Liver (tissue), 9 donors: ENCODE results near the gene RCAN2. TPM values are rescaled to one million over a fixed set of nuclear protein-coding genes. Genes with fewer than 3 reads are reported as not detected.

Source experiments
- DNase-seq: peaks from one replicate; pipeline ENCODE4 v3.0.0-alpha.2; 2017; ENCODE audit warnings: low spot score
- H3K27ac ChIP-seq, 2 donors: one replicate each; pipeline ENCODE4 v1.7.0; 2013; ENCODE audit warnings: inconsistent platforms in 2 of 2, low read length in 2 of 2, control low read depth in 1 of 2, low read depth in 1 of 2, mild to moderate bottlenecking in 1 of 2
- H3K27me3 ChIP-seq, 4 donors: one replicate each; pipeline versions ENCODE4 v1.6.1 to v1.7.0; 2013; ENCODE audit warnings: low read length in 3 of 4, inconsistent platforms in 1 of 4, mild to moderate bottlenecking in 1 of 4, moderate library complexity in 1 of 4; ENCODE audit not compliant: control insufficient read depth in 4 of 4, insufficient read depth in 4 of 4
- H3K36me3 ChIP-seq, 4 donors: one replicate each; pipeline versions ENCODE4 v1.6.1 to v1.7.0; 2013; ENCODE audit warnings: low read length in 3 of 4, mild to moderate bottlenecking in 3 of 4, low read depth in 1 of 4, moderate library complexity in 1 of 4; ENCODE audit not compliant: control insufficient read depth in 4 of 4, insufficient read depth in 3 of 4
- H3K4me1 ChIP-seq, 4 donors: one replicate each; pipeline versions ENCODE4 v1.6.1 to v1.7.0; 2013; ENCODE audit warnings: low read length in 3 of 4, mild to moderate bottlenecking in 3 of 4, moderate library complexity in 1 of 4; ENCODE audit not compliant: control insufficient read depth in 4 of 4, insufficient read depth in 4 of 4
- H3K4me3 ChIP-seq, 3 donors: one replicate each; pipeline versions ENCODE4 v1.6.1 to v1.7.0; 2013; ENCODE audit warnings: low read length in 3 of 3, control low read depth in 1 of 3, low read depth in 1 of 3, mild to moderate bottlenecking in 1 of 3
- H3K9ac ChIP-seq, 2 donors: one replicate each; pipeline ENCODE4 v1.7.0; 2013; ENCODE audit warnings: low read length in 2 of 2, mild to moderate bottlenecking in 2 of 2, moderate library complexity in 2 of 2, control low read depth in 1 of 2, low read depth in 1 of 2
- H3K9me3 ChIP-seq, 4 donors: one replicate each; pipeline versions ENCODE4 v1.6.1 to v1.7.0; 2013; ENCODE audit warnings: low read length in 3 of 4; ENCODE audit not compliant: control insufficient read depth in 4 of 4
- EGR1 ChIP-seq, 2 donors: IDR thresholded peaks; 2 replicates each; pipeline ENCODE4 v1.6.1; 2016 to 2018; ENCODE audit warnings: antibody characterized with exemption in 2 of 2, low read depth in 2 of 2
- FOXA2 ChIP-seq: IDR thresholded peaks from 2 replicates; pipeline ENCODE4 v1.6.1; 2016; ENCODE audit warnings: antibody characterized with exemption
- GABPA ChIP-seq, 2 donors: IDR thresholded peaks in 1 of 2; conservative IDR thresholded peaks in 1 of 2; 2 replicates each; pipeline ENCODE4 v1.6.1; 2016; ENCODE audit warnings: antibody characterized with exemption in 2 of 2, mild to moderate bottlenecking in 1 of 2, moderate library complexity in 1 of 2
- HNF4G ChIP-seq: IDR thresholded peaks from 2 replicates; pipeline ENCODE4 v1.6.1; 2016; ENCODE audit warnings: antibody characterized with exemption
- NR2F2 ChIP-seq: IDR thresholded peaks from 2 replicates; pipeline ENCODE4 v1.6.1; 2016; ENCODE audit warnings: antibody characterized with exemption
- RAD21 ChIP-seq, 2 donors: IDR thresholded peaks; 2 replicates each; pipeline ENCODE4 v1.6.1; 2016; ENCODE audit warnings: antibody characterized with exemption in 2 of 2, mild to moderate bottlenecking in 2 of 2
- RXRA ChIP-seq, 2 donors: IDR thresholded peaks; 2 replicates each; pipeline ENCODE4 v1.6.1; 2017 to 2018; ENCODE audit warnings: antibody characterized with exemption in 2 of 2, mild to moderate bottlenecking in 1 of 2
- SP1 ChIP-seq: IDR thresholded peaks from 2 replicates; pipeline ENCODE4 v1.6.1; 2018; ENCODE audit warnings: antibody characterized with exemption, mild to moderate bottlenecking
- TAF1 ChIP-seq: conservative IDR thresholded peaks from 2 replicates; pipeline ENCODE4 v1.6.1; 2016; ENCODE audit warnings: antibody characterized with exemption, mild to moderate bottlenecking
- YY1 ChIP-seq: IDR thresholded peaks from 2 replicates; pipeline ENCODE4 v1.6.1; 2016; ENCODE audit warnings: antibody characterized with exemption, mild to moderate bottlenecking
- WGBS: extraction: QIAGEN DNeasy Blood & Tissue Kit; methylation state at CpG from one replicate; pipeline ENCODE4 v1.1.7; 2013; 5-methylcytosine and 5-hydroxymethylcytosine counted together
- polyA plus RNA-seq, 2 donors: library from polyadenylated mRNA; stranded (reverse) in 1 of 2; unstranded in 1 of 2; fragments of 200-250 nt in 1 of 2; fragments of >200 nt in 1 of 2; fragmentation: Nextera tagmentation in 1 of 2; extraction: Ambion mirVana in 1 of 2; gene quantifications; one replicate each; pipeline versions ENCODE4 v1.2.1 to v1.2.3, GENCODE V29; 2013 to 2015
- total RNA-seq, 2 donors: library from RNA; depleted of rRNA; stranded (reverse); fragments of >200 nt; gene quantifications; one replicate each; pipeline ENCODE4 v1.2.3, GENCODE V29; 2014
- TF ChIP-seq, protein P1 (sequence below): IDR thresholded peaks from 2 replicates; pipeline ENCODE4 v1.6.1; 2016; ENCODE audit warnings: antibody characterized with exemption
- TF ChIP-seq, protein P2 (sequence below): fragments of 150-350 bp; IDR thresholded peaks from 2 replicates; pipeline ENCODE4 v1.5.1; 2017; ENCODE audit warnings: improper control_type of control experiment, low read depth, low read length; ENCODE audit not compliant: missing input control
- TF ChIP-seq, protein P3 (sequence below): IDR thresholded peaks from 2 replicates; pipeline ENCODE4 v1.6.1; 2016; ENCODE audit warnings: antibody characterized with exemption, mild to moderate bottlenecking
- TF ChIP-seq, protein P4 (sequence below): IDR thresholded peaks from 2 replicates; pipeline ENCODE4 v1.6.1; 2016; ENCODE audit warnings: antibody characterized with exemption
- TF ChIP-seq, protein P5 (sequence below): IDR thresholded peaks from 2 replicates; pipeline ENCODE4 v1.6.1; 2016; ENCODE audit warnings: antibody characterized with exemption
- donor health status: healthy.
- donor health status: healthy.
- donor health status: healthy.
- donor health status: healthy.
- donor health status: healthy.

Gene RCAN2
- total and polyA plus RNA-seq, 4 donors: 0.19 to 8.2 (median 2.4) TPM

DNA sequence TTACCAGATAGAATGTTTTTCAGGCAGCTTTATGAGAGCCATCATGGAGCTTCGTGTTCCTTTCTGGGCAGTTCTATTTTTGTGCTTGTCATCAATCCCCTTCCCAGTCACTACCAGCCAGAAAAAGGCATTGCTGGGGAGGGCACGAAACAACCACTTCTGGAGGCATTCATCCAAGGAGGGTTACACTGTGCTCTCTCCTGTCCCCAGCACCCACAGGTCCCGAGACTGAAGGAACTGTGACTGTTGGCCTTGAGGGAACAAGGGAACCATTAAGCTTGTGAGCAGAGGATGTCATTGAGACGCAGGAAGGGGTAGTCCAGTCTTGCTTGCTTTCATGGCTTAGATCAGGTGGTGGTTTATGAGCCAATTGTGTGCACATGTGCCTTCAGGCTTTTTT lies 300.4 kb downstream of the RCAN2 start:
- Histone ChIP-seq H3K36me3 (no peaks in the 10 kb centered on the region), H3K4me1 (no peaks in the 10 kb centered on the region), H3K9me3 (no peaks in the 10 kb centered on the region), H3K4me3 (no peak overlapping the region), H3K27ac (no peak overlapping the region), H3K9ac (no peak overlapping the region), H3K27me3 (no peaks in the 10 kb centered on the region)
- TF ChIP-seq EGR1 (IDR thresholded peaks at IDR 0.05; ENCODE audit: low read depth in 2 of 2) (no peak), RXRA (IDR thresholded peaks at IDR 0.05) (no peak), FOXA2 (no peak), RAD21 (IDR thresholded peaks at IDR 0.05) (no peak), TAF1 (no peak), HNF4G (no peak), NR2F2 (no peak), GABPA (IDR thresholded peaks at IDR 0.05 in 1 of 2, conservative IDR thresholded peaks at IDR 0.05 in 1 of 2) (no peak), YY1 (no peak)
- TF ChIP-seq, protein P1, sequence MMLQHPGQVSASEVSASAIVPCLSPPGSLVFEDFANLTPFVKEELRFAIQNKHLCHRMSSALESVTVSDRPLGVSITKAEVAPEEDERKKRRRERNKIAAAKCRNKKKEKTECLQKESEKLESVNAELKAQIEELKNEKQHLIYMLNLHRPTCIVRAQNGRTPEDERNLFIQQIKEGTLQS: no peak
- TF ChIP-seq, protein P2, sequence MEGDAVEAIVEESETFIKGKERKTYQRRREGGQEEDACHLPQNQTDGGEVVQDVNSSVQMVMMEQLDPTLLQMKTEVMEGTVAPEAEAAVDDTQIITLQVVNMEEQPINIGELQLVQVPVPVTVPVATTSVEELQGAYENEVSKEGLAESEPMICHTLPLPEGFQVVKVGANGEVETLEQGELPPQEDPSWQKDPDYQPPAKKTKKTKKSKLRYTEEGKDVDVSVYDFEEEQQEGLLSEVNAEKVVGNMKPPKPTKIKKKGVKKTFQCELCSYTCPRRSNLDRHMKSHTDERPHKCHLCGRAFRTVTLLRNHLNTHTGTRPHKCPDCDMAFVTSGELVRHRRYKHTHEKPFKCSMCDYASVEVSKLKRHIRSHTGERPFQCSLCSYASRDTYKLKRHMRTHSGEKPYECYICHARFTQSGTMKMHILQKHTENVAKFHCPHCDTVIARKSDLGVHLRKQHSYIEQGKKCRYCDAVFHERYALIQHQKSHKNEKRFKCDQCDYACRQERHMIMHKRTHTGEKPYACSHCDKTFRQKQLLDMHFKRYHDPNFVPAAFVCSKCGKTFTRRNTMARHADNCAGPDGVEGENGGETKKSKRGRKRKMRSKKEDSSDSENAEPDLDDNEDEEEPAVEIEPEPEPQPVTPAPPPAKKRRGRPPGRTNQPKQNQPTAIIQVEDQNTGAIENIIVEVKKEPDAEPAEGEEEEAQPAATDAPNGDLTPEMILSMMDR: no peak
- TF ChIP-seq, protein P3, sequence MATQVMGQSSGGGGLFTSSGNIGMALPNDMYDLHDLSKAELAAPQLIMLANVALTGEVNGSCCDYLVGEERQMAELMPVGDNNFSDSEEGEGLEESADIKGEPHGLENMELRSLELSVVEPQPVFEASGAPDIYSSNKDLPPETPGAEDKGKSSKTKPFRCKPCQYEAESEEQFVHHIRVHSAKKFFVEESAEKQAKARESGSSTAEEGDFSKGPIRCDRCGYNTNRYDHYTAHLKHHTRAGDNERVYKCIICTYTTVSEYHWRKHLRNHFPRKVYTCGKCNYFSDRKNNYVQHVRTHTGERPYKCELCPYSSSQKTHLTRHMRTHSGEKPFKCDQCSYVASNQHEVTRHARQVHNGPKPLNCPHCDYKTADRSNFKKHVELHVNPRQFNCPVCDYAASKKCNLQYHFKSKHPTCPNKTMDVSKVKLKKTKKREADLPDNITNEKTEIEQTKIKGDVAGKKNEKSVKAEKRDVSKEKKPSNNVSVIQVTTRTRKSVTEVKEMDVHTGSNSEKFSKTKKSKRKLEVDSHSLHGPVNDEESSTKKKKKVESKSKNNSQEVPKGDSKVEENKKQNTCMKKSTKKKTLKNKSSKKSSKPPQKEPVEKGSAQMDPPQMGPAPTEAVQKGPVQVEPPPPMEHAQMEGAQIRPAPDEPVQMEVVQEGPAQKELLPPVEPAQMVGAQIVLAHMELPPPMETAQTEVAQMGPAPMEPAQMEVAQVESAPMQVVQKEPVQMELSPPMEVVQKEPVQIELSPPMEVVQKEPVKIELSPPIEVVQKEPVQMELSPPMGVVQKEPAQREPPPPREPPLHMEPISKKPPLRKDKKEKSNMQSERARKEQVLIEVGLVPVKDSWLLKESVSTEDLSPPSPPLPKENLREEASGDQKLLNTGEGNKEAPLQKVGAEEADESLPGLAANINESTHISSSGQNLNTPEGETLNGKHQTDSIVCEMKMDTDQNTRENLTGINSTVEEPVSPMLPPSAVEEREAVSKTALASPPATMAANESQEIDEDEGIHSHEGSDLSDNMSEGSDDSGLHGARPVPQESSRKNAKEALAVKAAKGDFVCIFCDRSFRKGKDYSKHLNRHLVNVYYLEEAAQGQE: no peak
- no peak for DNase-seq
- 91% methylated on average over 4 of the region's 4 CpGs for WGBS

DNA sequence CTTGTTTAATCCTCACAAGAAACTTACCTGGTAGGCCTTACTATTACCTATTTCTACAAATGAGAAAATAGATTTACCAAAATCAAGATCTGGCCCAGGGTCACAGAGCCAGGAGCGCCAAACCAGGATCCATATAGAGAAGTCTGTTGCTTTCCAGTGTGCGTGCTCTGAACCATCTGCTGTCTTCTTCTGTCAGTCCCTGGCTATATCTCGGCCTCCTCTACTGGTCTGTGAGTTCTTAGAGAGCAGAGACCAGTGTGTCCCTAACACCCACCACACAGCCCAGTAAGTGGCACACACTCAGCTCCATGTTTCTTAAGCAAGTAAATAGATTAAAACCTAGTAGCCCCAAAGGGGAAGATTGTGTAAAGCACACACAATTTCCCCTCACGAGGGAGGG lies 301.5 kb downstream of the RCAN2 start:
- TF ChIP-seq RAD21 (IDR thresholded peaks at IDR 0.05): no peak
- no peak for TF ChIP-seq EGR1 (IDR thresholded peaks at IDR 0.05; ENCODE audit: low read depth in 2 of 2)
- TF ChIP-seq, protein P4, sequence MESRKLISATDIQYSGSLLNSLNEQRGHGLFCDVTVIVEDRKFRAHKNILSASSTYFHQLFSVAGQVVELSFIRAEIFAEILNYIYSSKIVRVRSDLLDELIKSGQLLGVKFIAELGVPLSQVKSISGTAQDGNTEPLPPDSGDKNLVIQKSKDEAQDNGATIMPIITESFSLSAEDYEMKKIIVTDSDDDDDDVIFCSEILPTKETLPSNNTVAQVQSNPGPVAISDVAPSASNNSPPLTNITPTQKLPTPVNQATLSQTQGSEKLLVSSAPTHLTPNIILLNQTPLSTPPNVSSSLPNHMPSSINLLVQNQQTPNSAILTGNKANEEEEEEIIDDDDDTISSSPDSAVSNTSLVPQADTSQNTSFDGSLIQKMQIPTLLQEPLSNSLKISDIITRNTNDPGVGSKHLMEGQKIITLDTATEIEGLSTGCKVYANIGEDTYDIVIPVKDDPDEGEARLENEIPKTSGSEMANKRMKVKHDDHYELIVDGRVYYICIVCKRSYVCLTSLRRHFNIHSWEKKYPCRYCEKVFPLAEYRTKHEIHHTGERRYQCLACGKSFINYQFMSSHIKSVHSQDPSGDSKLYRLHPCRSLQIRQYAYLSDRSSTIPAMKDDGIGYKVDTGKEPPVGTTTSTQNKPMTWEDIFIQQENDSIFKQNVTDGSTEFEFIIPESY: no peak
- TF ChIP-seq, protein P1: no peak
- no peak for TF ChIP-seq FOXA2
- TF ChIP-seq, protein P5, sequence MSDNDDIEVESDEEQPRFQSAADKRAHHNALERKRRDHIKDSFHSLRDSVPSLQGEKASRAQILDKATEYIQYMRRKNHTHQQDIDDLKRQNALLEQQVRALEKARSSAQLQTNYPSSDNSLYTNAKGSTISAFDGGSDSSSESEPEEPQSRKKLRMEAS: no peak
- TF ChIP-seq NR2F2: no peak
- TF ChIP-seq SP1: no peak
- TF ChIP-seq HNF4G: no peak
- Histone ChIP-seq H3K36me3 (no peaks in the 10 kb centered on the region), H3K4me3 (no peak overlapping the region), H3K4me1 (no peaks in the 10 kb centered on the region), H3K9me3 (no peaks in the 10 kb centered on the region), H3K27me3 (peaks cover 0 to 6% (median 0%) of the 10 kb centered on the region in 4 donors), H3K27ac (no peak overlapping the region), H3K9ac (no peak overlapping the region)
- no peak for DNase-seq
- WGBS: 94% methylated on average over 4 of the region's 4 CpGs
